ENCODE measurements around the gene FBXL17.
A peak's percentile ranks its signal among the peaks of the same experiment; 100 is the strongest.
"Not testable (repeated sequence)": the region's sequence is repeated elsewhere in the genome, so short reads cannot be mapped to it uniquely, and the experiment has no call there.

The FBXL17 gene

GRCh38 chr5:108303086-108303485 is 78.8 kb downstream of the FBXL17 start:
- no peak for DNase-seq

GRCh38 chr5:108297042-108297601 is 84.8 kb downstream of the FBXL17 start:
- no peak for DNase-seq

- DNase-seq = no peak
Measured at GRCh38 chr5:108295578-108296368, 86.1 kb downstream of the FBXL17 start.

GRCh38 chr5:108280960-108281569 is 100.8 kb downstream of the FBXL17 start:
- DNase-seq = no peak

GRCh38 chr5:108280248-108280647 is 101.7 kb downstream of the FBXL17 start:
- no peak for DNase-seq

- no peak for DNase-seq
Measured at GRCh38 chr5:108278285-108279240, 103.3 kb downstream of the FBXL17 start.

- DNase-seq = no peak
Measured at GRCh38 chr5:108276187-108277050, 105.5 kb downstream of the FBXL17 start.

GRCh38 chr5:108274080-108274479 is 107.8 kb downstream of the FBXL17 start:
- DNase-seq = not testable (repeated sequence)

GRCh38 chr5:108271127-108271526 is 110.8 kb downstream of the FBXL17 start:
- peak; percentile 93 for DNase-seq

GRCh38 chr5:108266242-108266641 is 115.7 kb downstream of the FBXL17 start:
- DNase-seq = no peak

- no peak for DNase-seq
Measured at GRCh38 chr5:108264533-108264932, 117.4 kb downstream of the FBXL17 start.

- DNase-seq = no peak
Measured at GRCh38 chr5:108263338-108263737, 118.6 kb downstream of the FBXL17 start.

GRCh38 chr5:108260858-108261170 is 121.1 kb downstream of the FBXL17 start:
- no peak for DNase-seq

GRCh38 chr5:108260117-108260857 is 121.6 kb downstream of the FBXL17 start:
- DNase-seq = peak; percentile 84

- DNase-seq = no peak
Measured at GRCh38 chr5:108259306-108259705, 122.6 kb downstream of the FBXL17 start.

- DNase-seq = no peak
Measured at GRCh38 chr5:108257996-108258395, 123.9 kb downstream of the FBXL17 start.

GRCh38 chr5:108255468-108255867 is 126.4 kb downstream of the FBXL17 start:
- DNase-seq = no peak

GRCh38 chr5:108251350-108251749 is 130.5 kb downstream of the FBXL17 start:
- DNase-seq = no peak

GRCh38 chr5:108249785-108250426 is 132.0 kb downstream of the FBXL17 start:
- no peak for DNase-seq

- DNase-seq = no peak
Measured at GRCh38 chr5:108249095-108249784, 132.7 kb downstream of the FBXL17 start.

Data from hematopoietic multipotent progenitor cell treated with erythropoietin and hydrocortisone succinate and interleukin-3 and kit ligand, for 8 days (in vitro differentiated cells).